Stimulated activated CD4-positive, alpha-beta T cell treated with anti-CD3 and anti-CD28 coated beads, Interleukin-15, amount 100 ng/mL, for 48 hours (primary cell): Measurements from ENCODE around the gene TNFAIP8.
"Not testable (repeated sequence)": the region's sequence is repeated elsewhere in the genome, so short reads cannot be mapped to it uniquely, and the experiment has no call there.

Experiments used
- DNase-seq, 2 donors: peaks; one replicate each; pipeline ENCODE4 v3.0.0-alpha.2; 2020; ENCODE audit warnings: low read depth in 2 of 2

Gene TNFAIP8

GRCh38 chr5:119418606-119419100, 62.8 kb downstream of the TNFAIP8 start:
- DNase-seq: no peak

- DNase-seq: no peak
Observed at GRCh38 chr5:119420169-119420568, 64.3 kb downstream of the TNFAIP8 start.

GRCh38 chr5:119426057-119426456, 70.2 kb downstream of the TNFAIP8 start:
- DNase-seq: no peak

GRCh38 chr5:119427060-119427459, 71.2 kb downstream of the TNFAIP8 start:
- DNase-seq: no peak

- DNase-seq: not testable (repeated sequence)
Observed at GRCh38 chr5:119427596-119427995, 71.8 kb downstream of the TNFAIP8 start.

GRCh38 chr5:119428166-119428565, 72.3 kb downstream of the TNFAIP8 start:
- DNase-seq: not testable (repeated sequence)

- DNase-seq: not testable (repeated sequence)
Observed at GRCh38 chr5:119428574-119428973, 72.8 kb downstream of the TNFAIP8 start.

- DNase-seq: not testable (repeated sequence)
Observed at GRCh38 chr5:119432674-119433237, 76.9 kb downstream of the TNFAIP8 start.

GRCh38 chr5:119435436-119436132, 79.8 kb downstream of the TNFAIP8 start:
- peak; percentile 43 to 61 for DNase-seq

GRCh38 chr5:119437785-119438586, 82.2 kb downstream of the TNFAIP8 start:
- DNase-seq: not testable (repeated sequence)

GRCh38 chr5:119438587-119438917, 82.7 kb downstream of the TNFAIP8 start:
- DNase-seq: not testable (repeated sequence)

GRCh38 chr5:119439140-119439631, 83.4 kb downstream of the TNFAIP8 start:
- no peak for DNase-seq

GRCh38 chr5:119439632-119440031, 83.8 kb downstream of the TNFAIP8 start:
- DNase-seq: not testable (repeated sequence)

GRCh38 chr5:119444643-119445042, 88.8 kb downstream of the TNFAIP8 start:
- DNase-seq: not testable (repeated sequence)

- DNase-seq: no peak
Observed at GRCh38 chr5:119445544-119445943, 89.7 kb downstream of the TNFAIP8 start.
